ENCODE data around the gene SCGB1A1.

SCGB1A1 gene

GRCh38 chr11:62398011-62398994 lies 20.5 kb upstream of the SCGB1A1 start:
- no peak for DNase-seq (ENCODE audit: low read depth in 2 of 2, low spot score in 1 of 2)

DNA sequence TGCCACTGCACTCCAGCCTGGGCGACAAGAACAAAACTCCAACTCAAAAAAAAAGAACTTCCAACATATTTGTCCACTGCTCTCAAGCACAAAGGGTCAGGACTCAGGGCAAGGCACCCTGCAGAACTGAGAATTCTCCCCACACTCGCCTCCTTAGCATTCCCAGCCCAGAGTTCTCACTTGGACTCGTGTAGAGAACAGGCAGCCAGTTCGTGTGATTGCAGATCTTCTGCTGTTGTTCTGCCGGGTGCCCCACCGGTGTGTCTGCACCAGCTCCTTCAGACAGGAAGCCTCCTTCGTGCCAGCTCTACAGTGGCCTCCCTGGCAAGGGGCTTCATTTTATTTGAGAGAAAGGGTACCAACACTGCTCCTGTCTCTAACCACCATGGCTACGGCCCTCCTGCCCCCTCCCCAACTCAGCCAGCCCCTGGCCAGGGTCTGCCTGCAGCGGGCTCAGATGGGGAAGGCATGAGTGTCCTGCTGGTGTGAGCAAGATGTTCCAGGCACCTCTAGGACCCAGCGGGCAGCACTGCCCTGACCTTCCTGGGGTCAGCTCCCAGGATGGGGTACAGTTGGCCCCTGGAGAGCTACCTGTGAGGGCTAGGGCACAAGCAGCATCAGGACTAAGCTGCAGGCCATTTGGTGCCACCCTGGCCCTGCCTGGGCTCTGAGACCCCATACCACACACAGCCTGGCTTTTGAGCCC lies 19.5 kb upstream of the SCGB1A1 start:
- DNase-seq (ENCODE audit: low read depth in 2 of 2, low spot score in 1 of 2), result no peak

DNA sequence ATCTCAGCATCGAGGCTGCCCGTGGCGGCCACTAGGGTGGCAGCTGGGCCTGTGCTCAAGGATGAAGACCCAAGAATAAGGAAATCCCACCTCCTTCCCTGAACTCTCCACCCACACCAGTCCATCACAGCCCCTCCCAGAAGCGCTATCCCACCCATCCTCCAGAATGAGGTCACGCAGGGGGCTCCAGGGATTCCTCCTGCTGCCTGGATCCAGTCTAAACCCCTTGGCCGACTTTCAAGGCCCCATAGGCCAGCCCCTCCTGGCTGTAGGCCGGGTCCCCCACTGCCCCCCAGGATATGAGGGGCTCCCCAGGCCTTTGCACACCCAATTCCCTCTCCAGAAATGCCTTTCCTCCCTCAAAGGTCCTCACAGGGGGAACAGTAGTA lies 19.0 kb upstream of the SCGB1A1 start:
- no peak for DNase-seq (ENCODE audit: low read depth in 2 of 2, low spot score in 1 of 2)

DNA sequence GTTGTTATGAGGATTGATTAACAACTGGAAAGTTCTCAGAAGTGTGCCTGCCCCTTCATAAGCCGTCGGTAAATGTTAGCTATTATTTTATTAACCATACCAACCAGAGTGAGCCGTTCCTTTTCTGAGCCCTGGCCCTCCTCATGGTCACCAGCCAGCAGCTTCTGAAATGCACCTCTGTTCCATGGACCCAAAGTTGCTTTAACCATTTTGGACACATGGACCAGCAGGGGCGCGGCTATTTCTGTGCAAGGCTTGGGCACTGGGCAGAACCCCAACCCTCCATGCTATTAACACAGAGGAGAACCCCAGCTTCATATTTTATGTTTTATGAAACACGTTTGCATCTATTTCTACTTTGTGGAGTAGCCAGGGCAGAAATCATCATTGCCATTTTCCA lies 18.6 kb upstream of the SCGB1A1 start:
- DNase-seq (ENCODE audit: low read depth in 2 of 2, low spot score in 1 of 2), result no peak

DNA sequence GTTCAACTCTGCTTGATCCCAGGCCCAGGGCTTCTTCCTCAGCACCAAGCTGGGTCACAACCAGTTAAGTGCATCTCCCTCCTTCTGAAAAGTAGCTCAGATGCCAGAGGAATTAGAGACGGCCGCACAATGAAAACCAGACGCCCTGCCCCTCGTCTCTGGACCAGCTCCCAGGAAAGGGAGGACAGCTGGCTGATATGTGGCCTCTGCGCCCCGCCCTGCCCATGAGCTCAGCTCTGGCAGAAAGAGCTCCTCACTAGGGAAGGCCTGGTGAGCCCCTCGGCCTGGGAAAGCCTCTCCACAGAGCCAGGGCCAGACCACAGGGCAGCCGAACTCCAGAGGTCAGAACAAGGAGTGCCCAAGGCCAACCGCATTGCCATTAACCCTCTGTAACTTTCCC lies 18.1 kb upstream of the SCGB1A1 start:
- no peak for DNase-seq (ENCODE audit: low read depth in 2 of 2, low spot score in 1 of 2)

- DNase-seq (ENCODE audit: low read depth in 2 of 2, low spot score in 1 of 2), result no peak
These were observed 17.5 kb upstream of the SCGB1A1 start for GRCh38 chr11:62401356-62401755.

DNA sequence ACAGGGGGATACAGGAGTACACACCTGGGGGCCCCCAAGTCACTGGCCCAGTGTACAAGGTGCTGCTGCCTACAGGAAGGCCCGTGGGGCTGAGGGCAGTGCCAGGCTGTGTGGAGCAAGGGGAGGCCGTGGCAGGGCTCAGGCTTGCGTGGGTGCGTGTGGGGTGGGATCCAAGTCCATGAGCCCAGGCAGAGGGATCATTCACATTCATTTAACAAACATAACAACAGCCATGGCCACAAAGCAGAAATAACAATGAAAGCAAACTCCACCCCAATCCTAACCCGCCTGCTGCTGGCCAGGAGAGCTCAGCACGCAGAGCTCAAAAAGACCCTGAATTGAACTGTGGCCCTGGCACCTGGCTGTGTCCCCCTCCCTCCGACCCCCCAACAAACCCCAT lies 17.0 kb upstream of the SCGB1A1 start:
- DNase-seq (ENCODE audit: low read depth in 2 of 2, low spot score in 1 of 2), result no peak

DNA sequence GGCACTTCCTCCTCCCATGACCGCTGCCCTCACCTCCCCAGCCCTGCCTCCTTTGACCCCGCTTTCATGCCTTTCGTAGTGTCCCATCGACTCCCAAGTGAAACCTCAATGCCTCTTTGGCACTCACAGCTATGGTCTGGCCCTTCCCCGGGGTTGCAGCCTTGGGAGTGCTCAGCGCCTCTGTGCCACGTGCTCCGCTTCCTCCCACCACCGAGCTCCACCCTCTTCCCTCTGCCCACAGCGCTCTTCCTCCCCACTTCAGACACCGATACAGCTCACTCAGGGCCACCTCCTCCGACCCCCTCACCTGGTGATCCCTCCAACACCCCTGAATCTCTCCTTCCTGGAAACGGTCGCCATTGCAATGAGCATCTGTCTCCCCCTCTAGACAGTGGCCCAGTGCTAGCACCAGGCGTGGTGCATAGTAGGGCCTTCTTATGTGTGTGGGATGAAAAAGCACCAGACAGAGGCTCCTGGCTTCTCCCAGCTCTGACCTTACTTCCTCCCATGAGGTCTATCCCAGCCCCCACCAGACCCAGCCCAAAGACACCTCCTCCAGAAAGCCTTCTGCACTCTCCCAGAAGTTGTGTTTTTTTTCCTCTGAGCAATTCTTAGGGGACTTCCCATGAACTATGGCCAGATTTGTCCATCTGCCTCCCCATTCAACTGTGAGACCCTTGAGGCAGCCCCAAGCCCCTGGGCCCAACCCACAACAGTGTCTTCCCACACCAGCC lies 16.4 kb upstream of the SCGB1A1 start:
- peak; percentile 20 to 29 for DNase-seq (ENCODE audit: low read depth in 2 of 2, low spot score in 1 of 2)

DNA sequence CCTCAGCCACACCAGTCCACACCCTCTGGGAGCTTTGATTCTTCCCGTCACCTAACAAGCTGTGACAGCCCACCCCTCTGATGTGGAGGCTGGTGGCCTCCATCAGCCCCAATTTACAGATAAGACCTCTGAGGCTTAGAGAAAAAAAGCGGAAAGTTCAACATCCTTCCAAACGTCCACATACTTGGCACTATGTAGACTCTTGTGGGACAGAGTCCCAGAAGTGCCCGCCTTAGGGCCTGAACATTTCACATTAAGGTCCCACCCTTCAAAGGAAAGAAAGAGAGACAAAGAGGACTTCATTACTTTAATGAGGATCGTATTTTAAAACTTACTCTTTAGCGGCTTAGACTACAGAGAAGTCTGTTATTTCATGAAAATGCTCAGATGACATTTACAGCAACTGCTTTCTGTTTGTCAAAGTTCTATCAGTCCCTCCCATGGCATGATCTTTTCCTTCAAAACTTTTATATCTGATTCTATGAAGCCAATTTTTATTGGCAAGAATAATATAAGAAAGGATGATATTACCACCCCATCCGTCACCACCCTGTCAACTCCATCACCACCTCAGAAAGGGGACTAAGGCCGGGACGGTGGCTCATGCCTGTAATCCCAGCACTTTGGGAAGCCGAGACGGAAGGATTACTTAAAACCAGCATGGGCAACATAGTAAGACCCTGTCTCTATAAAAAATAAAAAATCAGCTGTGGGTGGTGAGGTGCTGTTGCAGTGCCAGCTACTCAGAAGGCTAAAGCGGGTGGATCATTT lies 15.7 kb upstream of the SCGB1A1 start:
- no peak for DNase-seq (ENCODE audit: low read depth in 2 of 2, low spot score in 1 of 2)

- no peak for DNase-seq (ENCODE audit: low read depth in 2 of 2, low spot score in 1 of 2)
These were observed 14.4 kb upstream of the SCGB1A1 start for GRCh38 chr11:62404435-62404834.

- no peak for DNase-seq (ENCODE audit: low read depth in 2 of 2, low spot score in 1 of 2)
These were observed 13.9 kb upstream of the SCGB1A1 start for GRCh38 chr11:62404901-62405300.

- DNase-seq (ENCODE audit: low read depth in 2 of 2, low spot score in 1 of 2), result no peak
These were observed 12.8 kb upstream of the SCGB1A1 start for GRCh38 chr11:62406034-62406433.

DNA sequence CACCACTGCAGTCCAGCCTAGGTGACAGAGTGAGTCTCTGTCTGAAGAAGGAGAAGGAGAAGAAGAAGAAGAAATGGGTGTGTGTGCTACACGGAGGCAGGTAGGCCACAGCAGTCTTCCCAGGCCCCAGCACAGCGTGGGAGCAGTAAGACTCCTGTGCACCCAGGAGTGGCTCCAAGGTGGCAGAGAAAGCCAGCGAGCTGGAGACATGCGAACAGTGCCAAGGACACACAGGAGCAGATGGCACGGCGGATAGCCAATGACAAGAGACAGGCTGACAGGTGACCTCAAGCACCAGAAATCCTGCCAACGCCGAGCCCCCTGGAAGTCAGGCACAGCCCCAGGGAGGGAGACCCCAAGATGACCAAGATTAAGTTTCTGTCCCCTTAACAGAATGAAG lies 9.0 kb upstream of the SCGB1A1 start:
- DNase-seq (ENCODE audit: low read depth in 2 of 2, low spot score in 1 of 2), result no peak

DNA sequence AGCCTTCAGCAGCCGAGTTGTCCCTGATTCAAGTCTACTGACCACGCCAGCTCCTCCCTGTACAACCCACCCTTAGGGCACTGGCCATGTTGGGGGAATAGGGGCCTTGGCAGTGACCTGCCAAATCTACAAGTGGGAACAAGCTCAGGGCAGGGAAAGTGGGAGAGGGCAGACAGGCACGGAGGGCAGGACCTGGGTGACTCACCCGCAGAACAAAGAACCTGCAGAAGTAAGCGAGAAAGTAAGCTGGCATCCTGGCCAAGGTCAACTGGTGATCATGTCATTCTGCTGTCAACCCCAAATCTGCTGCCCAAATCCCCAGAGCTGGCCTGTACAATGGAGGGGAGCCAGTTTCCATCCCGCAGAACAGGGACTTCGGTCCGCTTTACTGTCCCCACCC lies 7.9 kb upstream of the SCGB1A1 start:
- DNase-seq (ENCODE audit: low read depth in 2 of 2, low spot score in 1 of 2), result no peak

DNA sequence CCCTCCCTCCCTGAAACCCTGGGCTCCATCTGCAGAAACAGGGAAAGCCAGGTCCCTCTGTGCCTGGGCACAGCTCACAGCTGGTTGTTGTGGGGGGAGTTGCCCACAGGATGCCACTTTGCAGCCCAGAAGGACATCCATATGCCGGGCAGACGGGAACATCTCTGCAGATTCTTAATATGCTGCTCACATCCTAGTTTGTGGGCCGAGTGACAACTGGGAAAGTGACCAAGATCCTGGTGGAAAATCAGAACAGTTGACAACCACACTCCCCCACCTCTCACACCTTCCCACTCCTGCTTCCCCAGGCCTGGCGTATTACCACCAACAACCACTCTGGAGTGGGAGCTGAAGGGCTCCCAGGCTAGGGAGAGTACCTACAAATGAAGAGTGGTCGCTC lies 7.3 kb upstream of the SCGB1A1 start:
- no peak for DNase-seq (ENCODE audit: low read depth in 2 of 2, low spot score in 1 of 2)

- no peak for DNase-seq (ENCODE audit: low read depth in 2 of 2, low spot score in 1 of 2)
These were observed 5.7 kb upstream of the SCGB1A1 start for GRCh38 chr11:62413060-62413696.

DNA sequence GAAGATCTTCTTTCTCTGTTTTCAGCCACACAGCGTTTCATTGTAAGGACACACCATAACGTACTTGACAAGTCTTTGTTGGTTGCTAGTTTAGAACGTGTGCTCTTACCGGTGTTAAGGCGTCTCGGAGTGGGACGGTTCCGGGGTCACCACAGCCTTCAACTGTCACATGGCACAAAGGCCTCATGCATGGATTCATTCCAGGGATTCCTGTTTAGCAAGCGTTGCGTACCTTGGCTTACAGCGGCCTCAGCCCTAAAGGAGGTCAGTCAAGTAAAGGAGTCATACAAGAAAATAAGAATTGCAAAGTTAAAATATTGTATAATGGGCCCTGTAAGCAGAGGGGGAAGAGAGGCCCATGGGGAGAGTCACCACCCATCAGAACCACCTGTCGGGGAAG lies 2.2 kb upstream of the SCGB1A1 start:
- DNase-seq (ENCODE audit: low read depth in 2 of 2, low spot score in 1 of 2), result no peak

DNA sequence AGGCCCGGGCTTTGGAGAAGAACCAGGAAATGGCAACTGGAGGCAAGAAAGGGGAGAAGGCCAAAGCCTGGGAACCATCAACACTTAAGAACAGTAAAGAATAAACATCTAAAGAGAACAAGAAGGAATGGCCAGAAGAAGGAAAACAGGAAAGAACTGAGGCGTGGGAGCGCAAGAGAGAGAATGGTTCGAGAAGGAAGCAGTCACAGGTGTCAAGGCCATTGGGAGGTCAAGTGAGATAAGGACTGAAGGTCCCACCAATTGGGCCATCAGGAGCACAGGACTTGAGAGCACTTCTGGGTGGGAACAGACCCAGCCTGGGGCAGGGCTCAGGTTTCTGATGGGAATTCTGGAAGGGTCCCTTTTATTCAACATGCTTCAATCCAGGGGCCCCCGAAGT lies 697 bp upstream of the SCGB1A1 start:
- no peak for DNase-seq (ENCODE audit: low read depth in 2 of 2, low spot score in 1 of 2)

GRCh38 chr11:62419314-62419929 lies 589 bp downstream of the SCGB1A1 start:
- no peak for DNase-seq (ENCODE audit: low read depth in 2 of 2, low spot score in 1 of 2)

GRCh38 chr11:62419943-62420342 lies 1.1 kb downstream of the SCGB1A1 start:
- no peak for DNase-seq (ENCODE audit: low read depth in 2 of 2, low spot score in 1 of 2)
